AG20443 (cell line): ENCODE data around the gene EML4.
"Not testable (repeated sequence)": the region's sequence is repeated elsewhere in the genome, so short reads cannot be mapped to it uniquely, and the experiment has no call there.

Experiments
- DNase-seq: peaks from one replicate; pipeline ENCODE4 v3.0.0; 2012; ENCODE audit warnings: low spot score, mixed read lengths

Gene EML4

GRCh38 chr2:42171396-42171980 is 2.3 kb downstream of the EML4 start:
- no peak for DNase-seq

- DNase-seq: no peak
Measured at GRCh38 chr2:42172020-42172419, 2.9 kb downstream of the EML4 start.

- no peak for DNase-seq
Measured at GRCh38 chr2:42172566-42172965, 3.4 kb downstream of the EML4 start.

GRCh38 chr2:42173467-42173866 is 4.3 kb downstream of the EML4 start:
- not testable (repeated sequence) for DNase-seq

- DNase-seq: no peak
Measured at GRCh38 chr2:42176992-42177738, 8.0 kb downstream of the EML4 start.

- DNase-seq: no peak
Measured at GRCh38 chr2:42178335-42178734, 9.2 kb downstream of the EML4 start.

GRCh38 chr2:42180300-42180699 is 11.1 kb downstream of the EML4 start:
- DNase-seq: no peak

- no peak for DNase-seq
Measured at GRCh38 chr2:42182654-42183308, 13.6 kb downstream of the EML4 start.

GRCh38 chr2:42183775-42184174 is 14.6 kb downstream of the EML4 start:
- DNase-seq: no peak

- no peak for DNase-seq
Measured at GRCh38 chr2:42184346-42184745, 15.2 kb downstream of the EML4 start.

GRCh38 chr2:42185220-42185921 is 16.2 kb downstream of the EML4 start:
- no peak for DNase-seq

- DNase-seq: no peak
Measured at GRCh38 chr2:42186366-42186765, 17.2 kb downstream of the EML4 start.

GRCh38 chr2:42186945-42187632 is 17.9 kb downstream of the EML4 start:
- DNase-seq: no peak

GRCh38 chr2:42187886-42188285 is 18.7 kb downstream of the EML4 start:
- no peak for DNase-seq

- no peak for DNase-seq
Measured at GRCh38 chr2:42189235-42189566, 20.0 kb downstream of the EML4 start.

GRCh38 chr2:42190191-42190590 is 21.0 kb downstream of the EML4 start:
- no peak for DNase-seq

- no peak for DNase-seq
Measured at GRCh38 chr2:42191285-42192009, 22.3 kb downstream of the EML4 start.

GRCh38 chr2:42192010-42192373 is 22.8 kb downstream of the EML4 start:
- no peak for DNase-seq

GRCh38 chr2:42192652-42193566 is 23.8 kb downstream of the EML4 start:
- no peak for DNase-seq

GRCh38 chr2:42193722-42194187 is 24.6 kb downstream of the EML4 start:
- no peak for DNase-seq
